Measurements from ENCODE around the gene RPL37A.

- TF ChIP-seq POLR2A (IDR thresholded peaks at IDR 0.05) (no peak), POLR2AphosphoS5 (IDR thresholded peaks at IDR 0.05) (no peak), CTCF (IDR thresholded peaks at IDR 0.05 in 8 of 11, conservative IDR thresholded peaks at IDR 0.05 in 3 of 11) (no peak)
Measured at GRCh38 chr2:216485237-216485636, 13.4 kb upstream of the RPL37A start.

All from spleen (tissue), 7 donors.